CD14-positive monocyte (primary cell): ENCODE data around the gene DBF4. TPM values are rescaled to one million over a fixed set of nuclear protein-coding genes. Genes with fewer than 3 reads are reported as not detected.
A peak's percentile ranks its signal among the peaks of the same experiment; 100 is the strongest.
"Not testable (repeated sequence)": the region's sequence is repeated elsewhere in the genome, so short reads cannot be mapped to it uniquely, and the experiment has no call there.

Source experiments
- DNase-seq, 3 donors: peaks; one replicate each; pipeline ENCODE4 v3.0.0-alpha.2; 2011 to 2022
- H2AFZ ChIP-seq: 2 replicates; pipeline ENCODE4 v1.6.0; 2012; ENCODE audit warnings: mild to moderate bottlenecking, low read depth, low read length, inconsistent platforms; ENCODE audit not compliant: insufficient read depth, poor library complexity, severe bottlenecking
- H3K27ac ChIP-seq, 2 donors: 1 replicate in 1 of 2; 2 replicates in 1 of 2; pipeline ENCODE4 v1.5.1; 2012 to 2013; ENCODE audit warnings: low read length in 2 of 2, control low read depth in 1 of 2, inconsistent platforms in 1 of 2, low read depth in 1 of 2, mild to moderate bottlenecking in 1 of 2
- H3K27me3 ChIP-seq, 2 donors: one replicate each; pipeline versions ENCODE4 v1.6.0 to v1.6.1; 2011 to 2013; ENCODE audit warnings: low read length in 2 of 2; ENCODE audit not compliant: control insufficient read depth in 2 of 2, insufficient read depth in 2 of 2
- H3K36me3 ChIP-seq, 2 donors: replicated peaks in 1 of 2; 1 replicate in 1 of 2; 2 replicates in 1 of 2; pipeline versions ENCODE4 v1.5.1 to v1.6.1; 2012 to 2013; ENCODE audit warnings: low read length in 2 of 2, control low read depth in 1 of 2, inconsistent platforms in 1 of 2, mild to moderate bottlenecking in 1 of 2; ENCODE audit not compliant: insufficient read depth in 2 of 2, control insufficient read depth in 1 of 2
- H3K4me1 ChIP-seq, 2 donors: 1 replicate in 1 of 2; 2 replicates in 1 of 2; pipeline versions ENCODE4 v1.5.1 to v1.6.1; 2012 to 2013; ENCODE audit warnings: low read length in 2 of 2, control low read depth in 1 of 2, inconsistent platforms in 1 of 2, mild to moderate bottlenecking in 1 of 2, moderate library complexity in 1 of 2; ENCODE audit not compliant: insufficient read depth in 2 of 2, control insufficient read depth in 1 of 2
- H3K4me2 ChIP-seq: replicated peaks from 2 replicates; pipeline ENCODE3; 2012; ENCODE audit warnings: low read length, moderate library complexity, mild to moderate bottlenecking; ENCODE audit not compliant: poor library complexity, severe bottlenecking; ENCODE audit errors: extremely low read depth
- H3K4me3 ChIP-seq, 3 experiments: fragments of 200-600 bp in 1 of 3; sonication (generic) in 1 of 3; replicated peaks in 1 of 3; 1 replicate in 2 of 3; 2 replicates in 1 of 3; pipeline ENCODE4 v1.5.1; 2011 to 2013; ENCODE audit warnings: low read length in 3 of 3, mild to moderate bottlenecking in 3 of 3, control low read depth in 2 of 3, low read depth in 2 of 3, inconsistent platforms in 1 of 3, moderate library complexity in 1 of 3
- H3K79me2 ChIP-seq: 2 replicates; pipeline ENCODE4 v1.6.0; 2012; ENCODE audit warnings: mild to moderate bottlenecking, control low read depth, inconsistent platforms, low read length, moderate library complexity; ENCODE audit not compliant: insufficient read depth
- H3K9ac ChIP-seq: 2 replicates; pipeline ENCODE4 v1.6.0; 2017; ENCODE audit warnings: low read length, mild to moderate bottlenecking; ENCODE audit not compliant: insufficient read depth, poor library complexity, severe bottlenecking
- H3K9me3 ChIP-seq, 2 donors: replicated peaks in 1 of 2; 1 replicate in 1 of 2; 2 replicates in 1 of 2; pipeline versions ENCODE4 v1.5.1 to v1.6.1; 2012 to 2013; ENCODE audit warnings: low read length in 2 of 2, control low read depth in 1 of 2; ENCODE audit not compliant: control insufficient read depth in 1 of 2, insufficient read depth in 1 of 2
- H4K20me1 ChIP-seq: 2 replicates; pipeline ENCODE4 v1.6.0; 2012; ENCODE audit warnings: mild to moderate bottlenecking, low read length, control low read depth, moderate library complexity; ENCODE audit not compliant: insufficient read depth
- H3K27ac Mint-ChIP-seq, 7 donors: one replicate each; pipeline ENCODE4 v1.8.0; 2020; ENCODE audit warnings: mild to moderate bottlenecking in 7 of 7, mixed read lengths in 7 of 7, moderate library complexity in 6 of 7, inconsistent platforms in 2 of 7
- H3K27me3 Mint-ChIP-seq, 3 donors: one replicate each; pipeline ENCODE4 v1.8.0; 2021 to 2022; ENCODE audit warnings: low read depth in 3 of 3, mild to moderate bottlenecking in 3 of 3, mixed read lengths in 3 of 3, moderate library complexity in 3 of 3, inconsistent platforms in 1 of 3
- H3K36me3 Mint-ChIP-seq, 2 donors: one replicate each; pipeline ENCODE4 v1.8.0; 2020; ENCODE audit warnings: mixed read lengths in 2 of 2, inconsistent platforms in 1 of 2, mild to moderate bottlenecking in 1 of 2
- H3K4me1 Mint-ChIP-seq: one replicate; pipeline ENCODE4 v1.8.0; 2020; ENCODE audit warnings: mild to moderate bottlenecking, mixed read lengths
- H3K4me3 Mint-ChIP-seq, 2 donors: one replicate each; pipeline ENCODE4 v1.8.0; 2020; ENCODE audit warnings: mild to moderate bottlenecking in 2 of 2, mixed read lengths in 2 of 2, moderate library complexity in 1 of 2
- H3K9me3 Mint-ChIP-seq, 7 donors: one replicate each; pipeline ENCODE4 v1.8.0; 2020 to 2022; ENCODE audit warnings: mixed read lengths in 7 of 7, mild to moderate bottlenecking in 6 of 7, moderate library complexity in 6 of 7, inconsistent platforms in 2 of 7
- CTCF ChIP-seq: fragments of 200-600 bp; IDR thresholded peaks from one replicate; pipeline ENCODE4 v1.8.0; 2022; ENCODE audit warnings: antibody characterized with exemption, mild to moderate bottlenecking
- WGBS: methylation state at CpG from one replicate; pipeline ENCODE4 v1.1.5; 2013; ENCODE audit warnings: missing lambda C conversion rate; ENCODE audit not compliant: insufficient coverage; 5-methylcytosine and 5-hydroxymethylcytosine counted together
- intact Hi-C, 2 donors: fragments of 100-400 bp; cut with micrococcal nuclease; formaldehyde crosslinking; loops; one replicate each; pipeline versions ENCODE4 v1.15.0 to v1.15.1; 2023
- polyA plus RNA-seq, 3 donors: library from polyadenylated mRNA; depleted of rRNA in 1 of 3; unstranded in 2 of 3; stranded (reverse) in 1 of 3; fragments of 300-500 nt in 2 of 3; fragments of >200 nt in 1 of 3; fragmentation: Illumina TruSeq in 2 of 3; gene quantifications; 1 replicate in 2 of 3; 2 replicates in 1 of 3; pipeline ENCODE4 v1.2.3, GENCODE V29; 2012 to 2021

Gene DBF4
- polyA plus RNA-seq, 3 donors: 2.6 to 7.3 (median 6.7) TPM

GRCh38 chr7:87895363-87895762 lies 19.1 kb downstream of the DBF4 start:
- no peak for TF ChIP-seq CTCF
- intact Hi-C loops: no loop called here
- H3K27ac Mint-ChIP-seq: peak overlapping the region in 3 of 7 donors; percentile 0 to 53 (median 14)

GRCh38 chr7:87899255-87899654 lies 23.0 kb downstream of the DBF4 start:
- H3K9me3 Mint-ChIP-seq: no peaks in the 10 kb centered on the region
- intact Hi-C loops: no loop called here

More at GRCh38 chr7:87895363-87895762, 19.1 kb downstream of the DBF4 start:
- H3K9ac ChIP-seq: no peak overlapping the region
- no peaks in the 10 kb centered on the region for H4K20me1 ChIP-seq
- H3K4me1 ChIP-seq: no peaks in the 10 kb centered on the region
- H3K4me2 ChIP-seq: no peak overlapping the region
- H3K36me3 Mint-ChIP-seq: peaks cover 64 to 71% of the 10 kb centered on the region in 2 donors
- no peaks in the 10 kb centered on the region for H3K27me3 Mint-ChIP-seq
- H3K4me3 Mint-ChIP-seq: no peak overlapping the region
- no peak overlapping the region for H2AFZ ChIP-seq
- no peaks in the 10 kb centered on the region for H3K27me3 ChIP-seq
- no peak for DNase-seq
- H3K9me3 ChIP-seq: no peaks in the 10 kb centered on the region
- H3K27ac ChIP-seq: peak overlapping the region in 1 of 2 donors; percentile 27
- peaks cover 27% of the 10 kb centered on the region for H3K79me2 ChIP-seq
- H3K9me3 Mint-ChIP-seq: no peaks in the 10 kb centered on the region
- no peak overlapping the region for H3K4me3 ChIP-seq
- H3K36me3 ChIP-seq: peaks cover 38 to 84% of the 10 kb centered on the region in 2 donors
- H3K4me1 Mint-ChIP-seq: no peaks in the 10 kb centered on the region
- WGBS: 100% methylated on average over 2 of the region's 2 CpGs

GRCh38 chr7:87907136-87907906 lies 31.0 kb downstream of the DBF4 start:
- H3K27me3 ChIP-seq, H4K20me1 ChIP-seq, H3K79me2 ChIP-seq, H3K4me3 Mint-ChIP-seq, H3K27ac Mint-ChIP-seq, DNase-seq, H3K4me3 ChIP-seq, H3K4me1 ChIP-seq, H3K27me3 Mint-ChIP-seq, intact Hi-C loops, H3K9me3 Mint-ChIP-seq, H3K27ac ChIP-seq, H3K4me2 ChIP-seq, H2AFZ ChIP-seq, H3K9ac ChIP-seq, H3K9me3 ChIP-seq, H3K4me1 Mint-ChIP-seq: not testable (repeated sequence)
- peaks cover 38 to 54% of the 10 kb centered on the region in 2 donors for H3K36me3 Mint-ChIP-seq
- no CpG with 5 or more reads among the region's 3 CpGs for WGBS
- peaks cover 20 to 54% of the 10 kb centered on the region in 2 donors for H3K36me3 ChIP-seq

More at GRCh38 chr7:87899255-87899654, 23.0 kb downstream of the DBF4 start:
- no CpG with 5 or more reads among the region's 2 CpGs for WGBS
- Mint-ChIP-seq H3K27me3 (peaks cover 0 to 1% (median 0%) of the 10 kb centered on the region in 3 donors), H3K4me3 (no peak overlapping the region), H3K27ac (no peak overlapping the region), H3K4me1 (no peaks in the 10 kb centered on the region), H3K36me3 (peaks cover 73 to 84% of the 10 kb centered on the region in 2 donors)
- Histone ChIP-seq H3K9me3 (no peaks in the 10 kb centered on the region), H3K4me2 (no peak overlapping the region), H3K79me2 (peaks cover 11% of the 10 kb centered on the region), H3K27ac (no peak overlapping the region), H3K9ac (no peak overlapping the region), H3K4me3 (no peak overlapping the region), H3K4me1 (no peaks in the 10 kb centered on the region), H2AFZ (no peak overlapping the region), H3K27me3 (no peaks in the 10 kb centered on the region), H3K36me3 (peaks cover 52 to 96% of the 10 kb centered on the region in 2 donors), H4K20me1 (no peaks in the 10 kb centered on the region)
- no peak for DNase-seq
- no peak for TF ChIP-seq CTCF
